HCEC 1CT (cell line): ENCODE results near the gene DOCK2.
A peak's percentile ranks its signal among the peaks of the same experiment; 100 is the strongest.
"Not testable (repeated sequence)": the region's sequence is repeated elsewhere in the genome, so short reads cannot be mapped to it uniquely, and the experiment has no call there.

ENCODE experiments used
- DNase-seq: peaks from one replicate; pipeline ENCODE4 v3.0.0-alpha.2; 2017

DOCK2 gene

GRCh38 chr5:169760229-169760628 lies 123.2 kb downstream of the DOCK2 start:
- DNase-seq = no peak

DNA sequence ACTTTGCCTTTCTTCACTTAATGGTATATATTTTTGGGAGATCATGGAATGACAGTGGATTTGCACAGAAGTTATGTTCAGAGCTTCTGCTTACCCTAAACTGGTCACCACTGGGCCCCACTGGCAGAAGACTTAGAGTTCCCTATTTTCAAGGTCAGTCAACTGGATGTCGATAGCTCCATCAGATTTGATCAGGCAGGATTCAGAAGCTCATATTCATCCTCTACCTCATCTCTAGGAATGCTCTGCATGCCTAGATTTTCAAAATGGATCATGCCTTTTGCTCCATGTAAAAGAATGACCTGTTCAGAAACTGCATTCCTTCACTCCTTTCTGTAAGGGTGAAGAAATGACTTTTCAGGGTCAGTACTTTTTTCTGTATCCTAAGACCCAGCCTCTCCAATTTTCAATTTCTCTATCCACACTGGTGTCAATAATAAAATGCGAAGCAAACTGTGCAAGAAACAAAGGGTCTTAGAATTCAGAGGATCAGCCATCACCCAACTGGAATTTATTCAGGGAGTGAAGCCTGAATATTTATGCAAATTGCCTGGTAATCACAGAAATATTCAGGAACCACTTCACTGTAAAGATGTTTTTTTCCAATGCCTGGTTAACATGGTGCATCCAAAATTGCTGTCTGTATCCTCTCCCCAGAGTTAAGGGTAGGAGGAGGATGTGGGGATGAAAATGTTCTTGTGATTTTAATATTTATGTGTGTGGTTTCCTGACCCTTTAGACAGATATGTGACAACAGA lies 125.4 kb downstream of the DOCK2 start:
- peak; percentile 68 for DNase-seq

- no peak for DNase-seq
Observed at GRCh38 chr5:169763376-169764017, 126.4 kb downstream of the DOCK2 start.

- no peak for DNase-seq
Observed at GRCh38 chr5:169764018-169764378, 126.9 kb downstream of the DOCK2 start.

- DNase-seq = no peak
Observed at GRCh38 chr5:169765176-169765996, 128.3 kb downstream of the DOCK2 start.

GRCh38 chr5:169766943-169767342 lies 129.9 kb downstream of the DOCK2 start:
- not testable (repeated sequence) for DNase-seq

DNA sequence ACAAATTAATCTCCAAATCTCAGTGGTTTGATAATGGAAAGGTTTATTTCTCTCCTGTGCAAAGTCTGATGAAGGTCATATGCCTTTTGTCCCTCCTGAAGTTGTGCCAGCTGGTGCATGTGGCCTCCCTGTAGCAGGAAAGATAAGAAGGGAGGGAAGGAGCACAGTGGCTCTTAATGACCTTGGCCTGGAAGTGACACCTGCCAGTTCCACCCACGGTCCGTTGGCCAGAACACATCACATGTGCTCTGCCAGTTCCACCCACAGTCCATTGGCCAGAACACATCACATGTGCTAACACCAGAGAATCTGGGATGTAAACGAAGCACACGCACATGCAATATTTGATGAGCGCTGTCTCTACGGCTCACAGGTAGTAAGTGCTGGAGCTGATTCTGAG lies 130.9 kb downstream of the DOCK2 start:
- DNase-seq = no peak

- DNase-seq = no peak
Observed at GRCh38 chr5:169768416-169768815, 131.3 kb downstream of the DOCK2 start.

GRCh38 chr5:169770109-169770508 lies 133.0 kb downstream of the DOCK2 start:
- DNase-seq = no peak

- no peak for DNase-seq
Observed at GRCh38 chr5:169772256-169772655, 135.2 kb downstream of the DOCK2 start.

DNA sequence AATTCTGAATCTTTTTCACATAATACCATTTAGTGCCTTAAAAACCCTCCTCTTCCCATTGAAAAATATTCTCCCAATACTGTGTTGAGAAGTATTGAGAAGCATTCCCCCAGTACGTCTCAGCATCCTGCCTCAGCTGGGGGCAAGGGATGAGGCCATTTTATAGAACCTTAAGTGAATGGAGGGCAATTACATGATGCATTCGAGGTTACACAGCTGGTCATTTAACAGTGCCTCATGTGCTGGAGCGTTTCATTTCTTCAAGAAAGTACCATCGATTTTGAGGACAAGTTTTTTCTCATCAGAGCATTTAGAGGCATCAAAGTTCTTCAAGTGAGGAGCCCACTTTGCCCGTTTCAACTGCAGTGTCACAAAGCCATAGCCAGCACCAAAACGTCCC lies 135.6 kb downstream of the DOCK2 start:
- no peak for DNase-seq

DNA sequence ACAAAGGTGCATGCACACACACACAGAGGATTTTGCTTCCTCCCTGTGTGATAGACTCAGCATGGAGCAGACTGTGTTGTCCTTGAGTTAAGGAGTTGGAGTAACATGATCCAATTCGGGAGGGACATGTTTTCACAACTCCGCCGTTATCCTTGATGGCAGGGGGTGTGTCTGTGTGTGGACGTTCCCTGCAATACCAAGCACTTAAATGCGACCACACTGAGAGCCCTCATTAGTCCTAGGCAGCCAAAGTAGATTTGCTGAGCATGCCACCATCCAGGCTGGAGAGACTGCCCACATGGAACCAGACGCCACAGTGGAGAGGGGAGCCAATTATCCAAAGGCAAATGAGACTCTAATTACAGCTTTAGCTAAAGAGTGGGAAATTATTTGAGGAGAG lies 140.1 kb downstream of the DOCK2 start:
- no peak for DNase-seq

GRCh38 chr5:169778622-169779596 lies 141.8 kb downstream of the DOCK2 start:
- DNase-seq = no peak

GRCh38 chr5:169781420-169782345 lies 144.6 kb downstream of the DOCK2 start:
- DNase-seq = no peak

GRCh38 chr5:169785771-169786618 lies 148.9 kb downstream of the DOCK2 start:
- no peak for DNase-seq

DNA sequence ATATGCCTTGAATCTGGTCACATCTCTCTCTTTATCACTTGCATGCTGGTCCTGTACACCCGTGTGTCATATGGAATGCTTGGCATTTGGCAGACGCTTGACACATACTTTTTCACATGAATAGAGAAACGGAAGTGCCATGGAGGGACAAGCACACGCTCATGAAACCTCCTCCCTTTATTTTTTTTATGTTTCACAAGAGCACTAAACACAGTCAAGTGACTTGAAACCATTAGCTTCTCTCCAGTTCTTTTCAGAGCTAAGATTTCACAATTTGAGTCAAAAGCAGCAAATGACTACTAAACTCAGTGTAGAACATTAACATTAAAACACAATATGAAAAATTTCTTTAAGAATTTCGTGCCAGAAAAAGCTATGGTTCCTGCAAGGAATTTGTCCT lies 151.1 kb downstream of the DOCK2 start:
- peak; percentile 72 for DNase-seq

- DNase-seq = no peak
Observed at GRCh38 chr5:169789417-169789940, 152.4 kb downstream of the DOCK2 start.

GRCh38 chr5:169791251-169791650 lies 154.2 kb downstream of the DOCK2 start:
- DNase-seq = no peak

- DNase-seq = peak; percentile 85
Observed at GRCh38 chr5:169795338-169795737, 158.3 kb downstream of the DOCK2 start.

- no peak for DNase-seq
Observed at GRCh38 chr5:169796731-169797130, 159.7 kb downstream of the DOCK2 start.
